GM19324 (cell line): Measurements from ENCODE around the gene BRSK2.
"Not testable (repeated sequence)": the region's sequence is repeated elsewhere in the genome, so short reads cannot be mapped to it uniquely, and the experiment has no call there.

Source experiments
- ATAC-seq: cut with Tn5 transposase; IDR thresholded peaks from one replicate; pipeline ENCODE4 v1.9.1; 2021; ENCODE audit warnings: mild to moderate bottlenecking, moderate library complexity; ENCODE audit not compliant: unreplicated experiment, low FRiP score

BRSK2 gene

GRCh38 chr11:1353383-1354124 is 36.2 kb upstream of the BRSK2 start:
- no peak for ATAC-seq

- no peak for ATAC-seq
Observed at GRCh38 chr11:1354125-1354938, 35.4 kb upstream of the BRSK2 start.

- no peak for ATAC-seq
Observed at GRCh38 chr11:1356007-1356435, 33.7 kb upstream of the BRSK2 start.

GRCh38 chr11:1356478-1356960 is 33.2 kb upstream of the BRSK2 start:
- ATAC-seq = no peak

GRCh38 chr11:1358286-1358685 is 31.4 kb upstream of the BRSK2 start:
- ATAC-seq = no peak

- ATAC-seq = not testable (repeated sequence)
Observed at GRCh38 chr11:1358931-1359330, 30.8 kb upstream of the BRSK2 start.

- ATAC-seq = no peak
Observed at GRCh38 chr11:1359556-1359955, 30.2 kb upstream of the BRSK2 start.

GRCh38 chr11:1360181-1360834 is 29.4 kb upstream of the BRSK2 start:
- no peak for ATAC-seq

GRCh38 chr11:1360835-1361357 is 28.8 kb upstream of the BRSK2 start:
- no peak for ATAC-seq

GRCh38 chr11:1361882-1362281 is 27.9 kb upstream of the BRSK2 start:
- ATAC-seq = no peak

- no peak for ATAC-seq
Observed at GRCh38 chr11:1367721-1368120, 22.0 kb upstream of the BRSK2 start.

GRCh38 chr11:1368216-1368615 is 21.5 kb upstream of the BRSK2 start:
- no peak for ATAC-seq

- ATAC-seq = no peak
Observed at GRCh38 chr11:1368966-1369365, 20.8 kb upstream of the BRSK2 start.

GRCh38 chr11:1369371-1370005 is 20.2 kb upstream of the BRSK2 start:
- ATAC-seq = no peak

- no peak for ATAC-seq
Observed at GRCh38 chr11:1370186-1371025, 19.3 kb upstream of the BRSK2 start.

GRCh38 chr11:1371026-1371325 is 18.8 kb upstream of the BRSK2 start:
- ATAC-seq = no peak

GRCh38 chr11:1371377-1371776 is 18.4 kb upstream of the BRSK2 start:
- no peak for ATAC-seq

- no peak for ATAC-seq
Observed at GRCh38 chr11:1371836-1372465, 17.8 kb upstream of the BRSK2 start.

GRCh38 chr11:1372660-1373059 is 17.1 kb upstream of the BRSK2 start:
- no peak for ATAC-seq
